B cell (primary cell): ENCODE data around the gene TMEM86B. TPM values are rescaled to one million over a fixed set of nuclear protein-coding genes. Genes with fewer than 3 reads are reported as not detected.

Experiments used
- ATAC-seq: fragments of 200-7000 bp; cut with Tn5 transposase; one replicate; pipeline ENCODE4 v1.10.0; 2021; ENCODE audit warnings: low read depth, mild to moderate bottlenecking, moderate number of reproducible peaks, moderate library complexity
- CTCF ChIA-PET: fragments of 350-600 bp; sonication (Branson Sonifier 250); formaldehyde crosslinking; loops from one replicate; lab custom pipeline; 2021; ENCODE audit warnings: antibody characterized with exemption, inconsistent platforms; lab: Charles Lee
- POLR2A ChIA-PET: fragments of 350-600 bp; sonication (Branson Sonifier 250); formaldehyde crosslinking; loops from one replicate; lab custom pipeline; 2021; ENCODE audit warnings: antibody characterized with exemption; lab: Charles Lee
- DNase-seq: peaks from one replicate; pipeline ENCODE4 v3.0.0; 2013
- H2AFZ ChIP-seq: 2 replicates; pipeline ENCODE4 v1.6.1; 2012; ENCODE audit warnings: mild to moderate bottlenecking, low read depth, low read length; ENCODE audit not compliant: insufficient read depth, poor library complexity, severe bottlenecking
- H3K27ac ChIP-seq, 2 donors: 1 replicate in 1 of 2; 2 replicates in 1 of 2; pipeline ENCODE4 v1.5.1; 2012 to 2013; ENCODE audit warnings: low read length in 2 of 2, mild to moderate bottlenecking in 2 of 2, moderate library complexity in 1 of 2
- H3K27me3 ChIP-seq, 4 experiments: fragments of 200-600 bp in 1 of 4; sonication (generic) in 1 of 4; replicated peaks in 1 of 4; 1 replicate in 2 of 4; 2 replicates in 2 of 4; pipeline versions ENCODE4 v1.6.1 to v1.7.0; 2013 to 2016; ENCODE audit warnings: low read length in 3 of 4, mild to moderate bottlenecking in 2 of 4, mixed read lengths in 1 of 4, moderate library complexity in 1 of 4; ENCODE audit not compliant: insufficient read depth in 4 of 4, control insufficient read depth in 3 of 4; ENCODE audit errors: control extremely low read depth in 1 of 4
- H3K36me3 ChIP-seq, 2 experiments: replicated peaks in 1 of 2; 1 replicate in 1 of 2; 2 replicates in 1 of 2; pipeline versions ENCODE4 v1.6.1 to v1.7.1; 2013; ENCODE audit warnings: low read length in 1 of 2; ENCODE audit not compliant: insufficient read depth in 2 of 2, control insufficient read depth in 1 of 2; ENCODE audit errors: control extremely low read depth in 1 of 2, extremely low read depth in 1 of 2
- H3K4me1 ChIP-seq, 2 donors: fragments of 200-600 bp in 1 of 2; sonication (generic) in 1 of 2; 1 replicate in 1 of 2; 2 replicates in 1 of 2; pipeline versions ENCODE4 v1.5.1 to v1.6.1; 2013 to 2017; ENCODE audit warnings: low read length in 2 of 2; ENCODE audit not compliant: control insufficient read depth in 2 of 2, insufficient read depth in 2 of 2
- H3K4me2 ChIP-seq: replicated peaks from 2 replicates; pipeline ENCODE3; 2012; ENCODE audit warnings: mild to moderate bottlenecking, low read depth, low read length; ENCODE audit not compliant: poor library complexity, severe bottlenecking
- H3K4me3 ChIP-seq, 5 experiments: fragments of 200-600 bp in 1 of 5; sonication (generic) in 1 of 5; 1 replicate in 3 of 5; 2 replicates in 2 of 5; pipeline versions ENCODE4 v1.5.1 to v1.7.0; 2011 to 2016; ENCODE audit warnings: low read length in 4 of 5, mild to moderate bottlenecking in 4 of 5, low read depth in 2 of 5, control low read depth in 1 of 5, moderate library complexity in 1 of 5; ENCODE audit not compliant: insufficient read depth in 1 of 5; ENCODE audit errors: control extremely low read depth in 1 of 5, extremely low read depth in 1 of 5
- H3K79me2 ChIP-seq: fragments of 200-600 bp; sonication (generic); one replicate; pipeline ENCODE4 v1.6.0; 2016; ENCODE audit warnings: low read length; ENCODE audit not compliant: control insufficient read depth, insufficient read depth
- H3K9ac ChIP-seq: fragments of 200-600 bp; sonication (generic); 2 replicates; pipeline ENCODE4 v1.6.1; 2017; ENCODE audit warnings: mild to moderate bottlenecking, low read length, moderate library complexity
- H3K9me3 ChIP-seq, 3 donors: one replicate each; pipeline versions ENCODE4 v1.6.1 to v1.7.1; 2013; ENCODE audit warnings: low read length in 2 of 3; ENCODE audit not compliant: control insufficient read depth in 2 of 3, insufficient read depth in 1 of 3; ENCODE audit errors: control extremely low read depth in 1 of 3
- H4K20me1 ChIP-seq: 2 replicates; pipeline ENCODE4 v1.6.0; 2012; ENCODE audit warnings: mild to moderate bottlenecking, low read length; ENCODE audit not compliant: insufficient read depth, control insufficient read depth, poor library complexity, severe bottlenecking
- H3K27ac Mint-ChIP-seq: one replicate; pipeline ENCODE4 v1.8.0; 2021; ENCODE audit warnings: mixed read lengths
- H3K27me3 Mint-ChIP-seq: one replicate; pipeline ENCODE4 v1.8.0; 2021; ENCODE audit warnings: mixed read lengths
- H3K4me1 Mint-ChIP-seq: one replicate; pipeline ENCODE4 v1.8.0; 2021; ENCODE audit warnings: mixed read lengths
- H3K4me3 Mint-ChIP-seq: one replicate; pipeline ENCODE4 v1.8.0; 2021; ENCODE audit warnings: mixed read lengths
- H3K9me3 Mint-ChIP-seq: one replicate; pipeline ENCODE4 v1.8.0; 2022; ENCODE audit warnings: mixed read lengths; ENCODE audit not compliant: insufficient read depth
- CTCF ChIP-seq: fragments of 200-600 bp; IDR thresholded peaks from one replicate; pipeline ENCODE4 v1.8.0; 2022; ENCODE audit warnings: antibody characterized with exemption, mild to moderate bottlenecking
- EZH2 ChIP-seq: IDR thresholded peaks from 2 replicates; pipeline ENCODE4 v1.6.1; 2012; ENCODE audit warnings: borderline replicate concordance, low read depth, mild to moderate bottlenecking, moderate library complexity, low read length; ENCODE audit not compliant: insufficient read depth, poor library complexity, severe bottlenecking
- WGBS: methylation state at CpG from one replicate; pipeline ENCODE4 v1.1.5; 2013; ENCODE audit warnings: missing lambda C conversion rate; ENCODE audit not compliant: insufficient coverage; 5-methylcytosine and 5-hydroxymethylcytosine counted together
- intact Hi-C: fragments of 100-400 bp; cut with micrococcal nuclease; formaldehyde crosslinking; loops from one replicate; pipeline ENCODE4 v1.10.0; 2022
- polyA plus RNA-seq: library from polyadenylated mRNA; depleted of rRNA; stranded (reverse); fragments of >200 nt; gene quantifications from 2 replicates; pipeline ENCODE4 v1.2.3, GENCODE V29; 2012
- total RNA-seq, 2 donors: library from RNA; stranded (reverse); fragments of 120-200 nt in 1 of 2; gene quantifications; 1 replicate in 1 of 2; 2 replicates in 1 of 2; pipeline versions ENCODE4 v1.2.3 to v1.2.4, GENCODE V29; 2013 to 2022

Gene TMEM86B
- total and polyA plus RNA-seq, 2 donors (not counting 1 experiment from before 2014, with no cell fraction given) = 13.6 to 20.7 TPM

GRCh38 chr19:55230329-55230728 lies 1.8 kb upstream of the TMEM86B start:
- Histone ChIP-seq H3K36me3 (peaks cover 0 to 80% of the 10 kb centered on the region in 2 experiments), H2AFZ (no peak overlapping the region), H4K20me1 (peaks cover 82% of the 10 kb centered on the region), H3K79me2 (peaks cover 5% of the 10 kb centered on the region), H3K27me3 (no peaks in the 10 kb centered on the region), H3K27ac (no peak overlapping the region), H3K9me3 (no peaks in the 10 kb centered on the region), H3K4me2 (no peak overlapping the region), H3K4me1 (no peaks in the 10 kb centered on the region), H3K9ac (no peak overlapping the region), H3K4me3 (no peak overlapping the region)
- no peak for ATAC-seq
- Mint-ChIP-seq H3K4me1 (peaks cover 3% of the 10 kb centered on the region), H3K27ac (no peak overlapping the region), H3K27me3 (no peaks in the 10 kb centered on the region), H3K4me3 (no peak overlapping the region), H3K9me3 (no peaks in the 10 kb centered on the region)
- intact Hi-C loops = no loop called here
- ChIA-PET POLR2A (interaction anchor here (0.8 kb wide), 1 partner anchor 23 kb away, joined by 5 read pairs; no protein-coding TSS in a partner anchor), CTCF (no interaction called here)
- no peak for TF ChIP-seq EZH2
- no peak for TF ChIP-seq CTCF
- 95% methylated on average over 8 of the region's 13 CpGs for WGBS
- DNase-seq = no peak

DNA sequence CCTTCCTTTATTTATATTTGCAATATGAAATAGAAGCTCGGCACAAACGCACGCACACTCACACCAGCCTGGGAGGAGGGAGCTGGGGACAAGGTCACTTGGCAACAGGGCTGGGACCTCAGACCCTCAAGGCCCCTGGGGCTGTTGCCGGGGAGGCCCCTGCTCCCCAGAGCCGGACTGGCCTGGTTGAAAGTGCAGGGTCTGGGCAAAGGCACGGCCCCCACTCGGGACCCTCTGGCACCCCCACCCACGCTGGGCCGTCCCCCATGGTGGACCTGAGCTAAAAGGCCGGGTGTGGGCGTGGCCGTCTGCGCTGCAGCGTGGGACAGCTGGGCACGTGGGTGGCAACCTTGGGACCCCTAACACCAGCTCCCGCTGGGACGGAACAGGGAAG lies 1.2 kb upstream of the TMEM86B start:
- ChIA-PET CTCF (no interaction called here), POLR2A (interaction anchor here (0.8 kb wide), 1 partner anchor 24 kb away, joined by 5 read pairs; no protein-coding TSS in a partner anchor)
- intact Hi-C loops = no loop called here
- Mint-ChIP-seq H3K4me1 (peaks cover 3% of the 10 kb centered on the region), H3K9me3 (no peaks in the 10 kb centered on the region), H3K4me3 (no peak overlapping the region), H3K27me3 (no peaks in the 10 kb centered on the region), H3K27ac (no peak overlapping the region)
- Histone ChIP-seq H3K4me3 (no peak overlapping the region), H3K9ac (no peak overlapping the region), H3K9me3 (no peaks in the 10 kb centered on the region), H3K36me3 (peaks cover 0 to 77% of the 10 kb centered on the region in 2 experiments), H3K4me1 (no peaks in the 10 kb centered on the region), H4K20me1 (peaks cover 82% of the 10 kb centered on the region), H3K79me2 (peaks cover 5% of the 10 kb centered on the region), H3K4me2 (no peak overlapping the region), H3K27me3 (no peaks in the 10 kb centered on the region), H3K27ac (no peak overlapping the region), H2AFZ (no peak overlapping the region)
- ATAC-seq = no peak
- 95% methylated on average over 14 of the region's 17 CpGs for WGBS
- TF ChIP-seq CTCF (no peak), EZH2 (no peak)
- no peak for DNase-seq
